Upper lobe of left lung (tissue), 4 donors: ENCODE results near the gene BICRA.

Experiments
- EP300 ChIP-seq, 4 donors: sonication (generic); formaldehyde crosslinking; IDR thresholded peaks; one replicate each; pipeline ENCODE4 v1.5.1; 2017; ENCODE audit warnings: antibody characterized with exemption in 4 of 4, control low read depth in 2 of 4
- POLR2A ChIP-seq, 4 donors: fragments of 450-650 bp; IDR thresholded peaks; one replicate each; pipeline ENCODE4 v1.5.1; 2016 to 2017; ENCODE audit warnings: antibody characterized with exemption in 4 of 4, mild to moderate bottlenecking in 2 of 4
- POLR2AphosphoS5 ChIP-seq, 2 donors: sonication (generic); formaldehyde crosslinking; IDR thresholded peaks; one replicate each; pipeline ENCODE4 v1.5.1; 2017; ENCODE audit warnings: antibody characterized with exemption in 2 of 2
- TF ChIP-seq, protein P1 (sequence below), 6 experiments: fragments of 450-650 bp in 4 of 6; fragments of 200-600 bp in 2 of 6; sonication (generic) in 2 of 6; IDR thresholded peaks; one replicate each; pipeline ENCODE4 v1.5.1; 2016 to 2019; ENCODE audit warnings: antibody characterized with exemption in 6 of 6

DNA sequence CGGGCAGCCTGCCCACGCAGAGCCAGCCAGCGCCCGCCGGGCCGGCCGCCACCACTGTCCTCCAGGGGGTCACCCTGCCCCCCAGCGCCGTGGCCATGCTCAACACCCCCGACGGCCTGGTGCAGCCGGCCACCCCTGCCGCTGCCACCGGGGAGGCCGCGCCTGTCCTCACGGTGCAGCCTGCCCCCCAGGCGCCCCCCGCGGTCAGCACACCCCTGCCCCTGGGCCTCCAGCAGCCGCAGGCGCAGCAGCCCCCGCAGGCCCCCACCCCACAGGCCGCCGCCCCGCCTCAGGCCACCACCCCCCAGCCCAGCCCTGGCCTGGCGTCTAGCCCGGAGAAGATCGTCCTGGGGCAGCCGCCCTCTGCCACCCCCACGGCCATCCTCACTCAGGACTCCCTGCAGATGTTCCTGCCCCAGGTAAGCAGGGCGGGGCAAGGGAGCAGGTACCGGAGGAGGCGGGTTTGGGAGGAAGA is 72.0 kb downstream of the BICRA start:
- TF ChIP-seq, protein P1, sequence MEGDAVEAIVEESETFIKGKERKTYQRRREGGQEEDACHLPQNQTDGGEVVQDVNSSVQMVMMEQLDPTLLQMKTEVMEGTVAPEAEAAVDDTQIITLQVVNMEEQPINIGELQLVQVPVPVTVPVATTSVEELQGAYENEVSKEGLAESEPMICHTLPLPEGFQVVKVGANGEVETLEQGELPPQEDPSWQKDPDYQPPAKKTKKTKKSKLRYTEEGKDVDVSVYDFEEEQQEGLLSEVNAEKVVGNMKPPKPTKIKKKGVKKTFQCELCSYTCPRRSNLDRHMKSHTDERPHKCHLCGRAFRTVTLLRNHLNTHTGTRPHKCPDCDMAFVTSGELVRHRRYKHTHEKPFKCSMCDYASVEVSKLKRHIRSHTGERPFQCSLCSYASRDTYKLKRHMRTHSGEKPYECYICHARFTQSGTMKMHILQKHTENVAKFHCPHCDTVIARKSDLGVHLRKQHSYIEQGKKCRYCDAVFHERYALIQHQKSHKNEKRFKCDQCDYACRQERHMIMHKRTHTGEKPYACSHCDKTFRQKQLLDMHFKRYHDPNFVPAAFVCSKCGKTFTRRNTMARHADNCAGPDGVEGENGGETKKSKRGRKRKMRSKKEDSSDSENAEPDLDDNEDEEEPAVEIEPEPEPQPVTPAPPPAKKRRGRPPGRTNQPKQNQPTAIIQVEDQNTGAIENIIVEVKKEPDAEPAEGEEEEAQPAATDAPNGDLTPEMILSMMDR (IDR thresholded peaks at IDR 0.05) = no peak
- TF ChIP-seq POLR2AphosphoS5 (IDR thresholded peaks at IDR 0.05) (no peak), POLR2A (IDR thresholded peaks at IDR 0.05) (no peak), EP300 (IDR thresholded peaks at IDR 0.05) (no peak)
